ENCODE data around the gene RRAGD.

RRAGD gene

GRCh38 chr6:89385156-89385667 lies 26.9 kb downstream of the RRAGD start:
- TF ChIP-seq MAX (IDR thresholded peaks at IDR 0.05; ENCODE audit: low read depth, low read length): no peak
- no peak overlapping the region for H3K4me3 ChIP-seq (ENCODE audit: low read depth, low read length)
- peak; percentile 48 for DNase-seq (ENCODE audit: low read depth)

- TF ChIP-seq MYC (IDR thresholded peaks at IDR 0.05; ENCODE audit: low read depth, low read length): no peak
- no peak for TF ChIP-seq POLR2A (IDR thresholded peaks at IDR 0.05; ENCODE audit: extremely low read depth, insufficient read length)
- no peak for TF ChIP-seq MAX (IDR thresholded peaks at IDR 0.05; ENCODE audit: low read depth, low read length)
- no peak for TF ChIP-seq CTCF (IDR thresholded peaks at IDR 0.05; ENCODE audit: low read depth, low read length)
- H3K4me3 ChIP-seq (ENCODE audit: low read depth, low read length): no peak overlapping the region
- no peak for DNase-seq (ENCODE audit: low read depth)
Observed at GRCh38 chr6:89381031-89381430, 31.0 kb downstream of the RRAGD start.

GRCh38 chr6:89379281-89379680 lies 32.8 kb downstream of the RRAGD start:
- no peak for TF ChIP-seq MAX (IDR thresholded peaks at IDR 0.05; ENCODE audit: low read depth, low read length)
- TF ChIP-seq MYC (IDR thresholded peaks at IDR 0.05; ENCODE audit: low read depth, low read length): no peak
- TF ChIP-seq POLR2A (IDR thresholded peaks at IDR 0.05; ENCODE audit: extremely low read depth, insufficient read length): no peak
- TF ChIP-seq CTCF (IDR thresholded peaks at IDR 0.05; ENCODE audit: low read depth, low read length): no peak
- DNase-seq (ENCODE audit: low read depth): peak; percentile 88
- no peak overlapping the region for H3K4me3 ChIP-seq (ENCODE audit: low read depth, low read length)

- no peak for TF ChIP-seq MAX (IDR thresholded peaks at IDR 0.05; ENCODE audit: low read depth, low read length)
- no peak for TF ChIP-seq CTCF (IDR thresholded peaks at IDR 0.05; ENCODE audit: low read depth, low read length)
- TF ChIP-seq POLR2A (IDR thresholded peaks at IDR 0.05; ENCODE audit: extremely low read depth, insufficient read length): no peak
- no peak for TF ChIP-seq MYC (IDR thresholded peaks at IDR 0.05; ENCODE audit: low read depth, low read length)
- H3K4me3 ChIP-seq (ENCODE audit: low read depth, low read length): no peak overlapping the region
- no peak for DNase-seq (ENCODE audit: low read depth)
Observed at GRCh38 chr6:89378628-89379027, 33.4 kb downstream of the RRAGD start.

GRCh38 chr6:89375427-89376267 lies 36.4 kb downstream of the RRAGD start:
- DNase-seq (ENCODE audit: low read depth): peak; percentile 92

More at GRCh38 chr6:89375427-89376267, 36.4 kb downstream of the RRAGD start:
- TF ChIP-seq MYC (IDR thresholded peaks at IDR 0.05; ENCODE audit: low read depth, low read length) (peak; percentile 75), POLR2A (IDR thresholded peaks at IDR 0.05; ENCODE audit: extremely low read depth, insufficient read length) (no peak), MAX (IDR thresholded peaks at IDR 0.05; ENCODE audit: low read depth, low read length) (peak; percentile 74), CTCF (IDR thresholded peaks at IDR 0.05; ENCODE audit: low read depth, low read length) (peak; percentile 65)
- H3K4me3 ChIP-seq (ENCODE audit: low read depth, low read length): no peak overlapping the region

Measured in NB4 (cell line).